Measurements from ENCODE around the gene FTSJ1. TPM values are rescaled to one million over a fixed set of nuclear protein-coding genes. Genes with fewer than 3 reads are reported as not detected.

FTSJ1 gene
- total and polyA plus RNA-seq, 2 of the 4 experiments (the other 2 are of a cell fraction) = 50.8 to 59.9 TPM

DNA sequence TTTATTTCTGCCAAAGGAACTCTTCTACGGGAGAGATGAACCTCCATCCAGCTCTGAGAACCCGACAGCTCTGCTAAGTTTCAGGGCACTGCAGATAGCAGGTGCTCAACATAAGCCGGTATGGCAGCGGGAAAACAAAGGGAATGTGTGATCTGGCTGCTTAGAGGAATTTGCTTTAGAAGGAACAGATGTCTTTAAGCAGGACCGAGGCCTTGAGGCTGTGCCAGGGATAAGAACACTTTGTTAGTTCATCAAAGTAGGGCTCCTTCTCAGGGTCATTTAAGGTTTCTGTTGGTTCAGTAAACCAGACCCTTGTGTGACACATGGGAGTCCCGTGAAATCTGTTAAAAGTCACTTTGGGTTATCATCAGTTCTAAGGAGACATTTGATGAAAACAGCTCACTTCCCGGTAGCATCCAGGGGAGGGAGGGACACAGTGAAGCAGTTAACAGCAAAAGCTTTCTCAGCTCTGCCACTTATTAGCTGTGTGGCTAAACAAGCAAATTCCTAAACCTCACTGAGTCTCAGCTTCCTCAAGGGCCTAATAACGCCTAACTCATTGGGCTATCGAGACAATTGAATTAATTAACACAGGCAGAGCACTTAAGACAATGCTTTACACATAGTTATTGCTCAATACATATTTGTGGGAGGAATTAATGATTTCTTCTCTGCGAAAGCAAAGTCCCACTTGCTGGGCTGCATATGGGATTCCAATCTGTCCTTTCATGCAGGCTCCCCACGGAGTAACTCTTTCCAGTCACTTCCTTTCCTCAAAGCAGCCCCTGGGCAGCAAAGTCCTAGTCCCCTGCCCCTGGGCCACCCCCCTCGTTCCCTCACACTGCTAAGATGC, 2.9 kb upstream of the FTSJ1 start:
- H3K9me3 ChIP-seq (ENCODE audit: control insufficient read depth, insufficient read depth, low read length) = no peaks in the 10 kb centered on the region
- no TSS peak for BruUV-seq (replicated peaks)
- no peak overlapping the region for H3K4ac ChIP-seq (ENCODE audit: low read depth, low read length)
- in situ Hi-C loops (cut with MboI; ENCODE audit: low sequenced_read_pairs) = no loop called here
- peaks cover 7% of the 10 kb centered on the region for H3K9me1 ChIP-seq (ENCODE audit: insufficient read depth, low read length)
- WGBS, 2 experiments (ENCODE audit: extremely low coverage in 2 of 2, insufficient read length in 1 of 2) = 20% methylated on average over 1 of the region's 12 CpGs; no CpG with 5 or more reads in 1 of the 2 experiments
- POLR2A ChIA-PET (ENCODE audit: unreplicated experiment) = no interaction called here
- no peak overlapping the region for H3K14ac ChIP-seq (replicated peaks; ENCODE audit: low read depth, low read length)
- CTCF ChIA-PET = no interaction called here
- intact Hi-C loops (cut with micrococcal nuclease) = no loop called here
- H2AK5ac ChIP-seq (ENCODE audit: low read depth, low read length) = no peak overlapping the region
- no peak overlapping the region for H4K8ac ChIP-seq (ENCODE audit: low read depth in 2 of 2, low read length in 2 of 2)
- no peak overlapping the region for H2BK120ac ChIP-seq (ENCODE audit: low read depth, low read length)
- no peak overlapping the region for H3K56ac ChIP-seq (ENCODE audit: extremely low read depth, insufficient read depth, low read length)
- DNase-seq (no peak), ATAC-seq (ENCODE audit: low read depth) (no peak)
- H4K20me1 ChIP-seq (ENCODE audit: insufficient read depth, low read length) = no peaks in the 10 kb centered on the region; the same call in 1 of the 2 replicates
- H4K5ac ChIP-seq (ENCODE audit: low read depth, low read length) = no peak overlapping the region
- no peak overlapping the region for H3K23ac ChIP-seq (ENCODE audit: low read depth, low read length)
- H3K4me3 ChIP-seq (ENCODE audit: insufficient read depth, low read depth, low read length) = no peak overlapping the region
- H3K18ac ChIP-seq (ENCODE audit: low read depth, low read length) = no peak overlapping the region
- peaks cover 4% of the 10 kb centered on the region; the same call in 1 of the 2 replicates for H3K27me3 ChIP-seq (ENCODE audit: control insufficient read depth, insufficient read depth, low read length)
- H2AFZ ChIP-seq (replicated peaks; ENCODE audit: low read length, poor library complexity) = peak overlapping the region; percentile 61
- H2BK20ac ChIP-seq (ENCODE audit: low read depth, low read length) = no peak overlapping the region
- no peak overlapping the region for H4K91ac ChIP-seq (ENCODE audit: insufficient read depth, low read depth, low read length)
- H3K79me1 ChIP-seq (ENCODE audit: low read depth in 1 of 2, low read length in 2 of 2) = peaks cover 0 to 13% of the 10 kb centered on the region in 2 experiments; a peak in 2 of 4 replicates
- H2BK5ac ChIP-seq (ENCODE audit: low read depth, low read length, poor library complexity, severe bottlenecking) = no peak overlapping the region
- dilution Hi-C loops (cut with HindIII; ENCODE audit: low sequenced_read_pairs, unreplicated experiment) = no loop called here
- H3K27ac ChIP-seq (ENCODE audit: insufficient read depth, low read length) = no peak overlapping the region
- TF ChIP-seq CEBPB (IDR thresholded peaks at IDR 0.05; ENCODE audit: low read depth, low read length) = peak; percentile 56; the same call in 1 of the 2 replicates
- no peak for TF ChIP-seq USF2 (IDR thresholded peaks at IDR 0.05; ENCODE audit: low read depth, low read length)
- no peak overlapping the region for H2AK9ac ChIP-seq (replicated peaks; ENCODE audit: low read depth, low read length, poor library complexity)
- H3K4me1 ChIP-seq (ENCODE audit: control insufficient read depth, insufficient read depth, low read length) = no peaks in the 10 kb centered on the region; the same call in 1 of the 2 replicates
- H3K4me2 ChIP-seq (ENCODE audit: low read depth, low read length) = no peak overlapping the region
- H2BK15ac ChIP-seq (ENCODE audit: low read depth, low read length) = no peak overlapping the region
- H3K9ac ChIP-seq (ENCODE audit: low read depth, low read length) = no peak overlapping the region
- H3K36me3 ChIP-seq (ENCODE audit: control insufficient read depth, insufficient read depth, low read length) = no peaks in the 10 kb centered on the region
